NCI-H526 (cell line): ENCODE measurements around the gene TMCC2.
"Not testable (repeated sequence)": the region's sequence is repeated elsewhere in the genome, so short reads cannot be mapped to it uniquely, and the experiment has no call there.

Source experiments
- DNase-seq, 2 experiments: peaks; one replicate each; lab custom pipeline; 2025; lab: John Stamatoyannopoulos, UW

The TMCC2 gene

DNA sequence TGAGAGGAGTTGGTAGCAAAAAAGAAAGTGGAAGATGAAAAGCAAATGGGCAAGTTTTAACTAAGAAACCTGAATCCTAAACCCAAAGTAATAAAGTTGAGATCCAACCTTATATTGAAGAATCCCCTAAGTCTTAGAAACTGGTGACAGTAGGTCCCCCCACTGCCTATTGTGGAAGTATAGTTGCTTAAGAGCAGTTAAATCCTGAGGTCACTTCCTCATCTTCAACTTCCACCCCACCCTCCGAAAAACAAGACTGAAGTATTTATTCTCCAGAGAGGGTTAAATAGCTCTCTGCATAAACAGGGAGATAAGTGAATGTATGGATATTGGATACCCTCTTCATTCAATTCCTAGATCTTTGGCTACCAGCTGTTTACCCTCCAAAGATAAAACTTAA is 13.0 kb upstream of the TMCC2 start:
- DNase-seq: no peak

DNA sequence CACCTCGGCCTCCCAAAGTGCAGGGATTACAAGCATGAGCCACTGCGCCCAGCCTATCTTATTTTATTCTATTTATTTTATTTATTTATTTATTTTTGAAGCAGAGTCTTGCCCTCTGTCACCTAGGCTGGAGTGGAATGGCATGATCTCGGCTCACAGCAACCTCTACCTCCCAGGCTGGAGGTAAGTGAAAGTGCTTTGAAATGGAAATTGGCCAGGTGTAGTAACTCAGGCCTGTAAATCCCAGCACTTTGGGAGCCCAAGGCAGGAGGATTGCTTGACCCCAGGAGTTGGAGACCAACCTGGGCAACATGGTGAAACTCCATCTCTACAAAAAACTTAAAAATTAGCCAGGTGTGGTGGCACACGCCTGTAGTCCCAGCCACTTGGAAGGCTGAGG is 11.2 kb upstream of the TMCC2 start:
- no peak for DNase-seq

DNA sequence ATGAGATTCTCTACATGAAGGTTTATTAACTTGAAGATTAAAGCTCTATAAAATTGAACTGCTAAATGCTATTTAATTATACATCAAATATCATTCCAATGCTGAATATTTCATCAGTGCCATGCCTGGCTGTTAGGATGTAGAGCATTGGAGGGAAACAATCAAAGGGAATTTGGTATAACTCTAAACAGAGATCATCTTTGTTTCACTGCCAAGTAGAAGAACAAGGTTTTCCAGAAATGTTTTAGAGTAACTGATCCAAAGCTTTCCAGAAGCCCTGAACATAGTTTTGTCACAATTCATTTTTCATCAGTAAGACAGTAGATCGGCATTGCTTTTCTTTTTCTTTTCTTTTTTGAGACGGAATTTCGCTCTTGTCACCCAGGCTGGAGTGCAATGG is 10.3 kb upstream of the TMCC2 start:
- no peak for DNase-seq

- no peak for DNase-seq
Measured at GRCh38 chr1:205220421-205220820, 7.3 kb upstream of the TMCC2 start.

- DNase-seq: no peak
Measured at GRCh38 chr1:205224736-205225135, 3.0 kb upstream of the TMCC2 start.

- no peak for DNase-seq
Measured at GRCh38 chr1:205225901-205226765, 1.6 kb upstream of the TMCC2 start.

- DNase-seq: no peak
Measured at GRCh38 chr1:205226868-205227583, 720 bp upstream of the TMCC2 start.

GRCh38 chr1:205228093-205228521 is 361 bp downstream of the TMCC2 start:
- DNase-seq: no peak

DNA sequence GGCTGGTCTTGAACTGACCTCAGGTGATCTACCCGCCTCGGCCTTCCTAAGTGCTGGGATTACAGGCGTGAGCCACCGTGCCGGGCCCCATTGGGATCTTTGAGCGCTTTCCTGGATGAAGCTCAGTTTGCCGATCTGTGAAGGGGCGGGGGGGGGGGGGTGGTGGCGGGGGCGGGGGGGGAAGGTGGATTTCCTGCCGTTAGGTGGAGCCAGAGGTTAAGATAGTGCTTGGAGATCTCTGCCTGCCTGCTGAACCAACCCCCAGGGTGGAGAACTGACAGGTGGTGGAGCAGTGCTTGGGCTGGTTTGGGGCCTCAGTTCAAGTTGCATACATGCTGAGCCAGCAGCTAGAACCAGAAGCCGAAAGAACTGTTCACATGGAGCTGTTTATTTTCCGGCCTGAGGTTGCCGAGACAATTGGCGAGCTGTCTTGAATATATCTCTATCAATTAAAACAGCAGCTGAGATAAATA is 1.7 kb downstream of the TMCC2 start:
- peak; percentile 66 to 83 for DNase-seq

DNA sequence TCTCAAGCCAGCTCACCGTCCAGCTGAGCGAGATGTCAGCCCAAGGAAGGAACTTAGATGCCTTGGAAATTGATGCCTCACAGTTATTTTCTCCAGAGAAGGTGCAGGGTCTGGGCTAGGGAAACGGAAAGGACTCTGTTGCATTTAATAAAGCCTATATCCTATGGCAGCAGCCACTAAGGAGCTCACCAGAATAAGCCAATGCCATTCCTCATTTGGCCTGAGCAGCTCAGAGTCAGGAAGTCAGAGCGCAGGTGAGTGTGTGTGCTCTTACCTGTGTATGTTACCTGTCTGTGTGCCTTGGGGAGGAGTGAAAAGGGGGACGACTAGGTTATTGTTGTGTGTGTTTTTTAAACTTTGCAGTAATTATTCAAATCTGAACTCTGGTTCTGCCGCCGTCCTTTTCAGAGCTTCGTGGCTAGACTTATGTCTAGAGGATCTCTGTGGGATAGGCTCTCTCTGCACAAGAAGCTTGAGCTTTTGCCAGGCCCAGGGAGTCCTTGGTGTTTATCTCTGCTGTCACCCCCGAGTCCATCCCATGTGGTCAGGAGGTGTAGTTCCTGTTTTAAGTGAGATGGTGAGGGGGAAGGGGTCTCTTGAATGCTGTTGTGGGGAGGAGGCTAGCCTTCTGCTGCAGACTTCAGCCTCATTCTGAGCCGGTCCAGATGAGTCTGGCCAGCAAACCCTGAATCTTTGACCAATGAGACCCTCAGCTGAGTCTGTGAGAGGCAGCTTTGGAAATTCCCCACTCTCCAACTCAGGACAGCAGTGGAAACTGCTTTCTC is 2.4 kb downstream of the TMCC2 start:
- DNase-seq: peak; percentile 11 to 19

GRCh38 chr1:205230982-205231381 is 3.2 kb downstream of the TMCC2 start:
- no peak for DNase-seq

DNA sequence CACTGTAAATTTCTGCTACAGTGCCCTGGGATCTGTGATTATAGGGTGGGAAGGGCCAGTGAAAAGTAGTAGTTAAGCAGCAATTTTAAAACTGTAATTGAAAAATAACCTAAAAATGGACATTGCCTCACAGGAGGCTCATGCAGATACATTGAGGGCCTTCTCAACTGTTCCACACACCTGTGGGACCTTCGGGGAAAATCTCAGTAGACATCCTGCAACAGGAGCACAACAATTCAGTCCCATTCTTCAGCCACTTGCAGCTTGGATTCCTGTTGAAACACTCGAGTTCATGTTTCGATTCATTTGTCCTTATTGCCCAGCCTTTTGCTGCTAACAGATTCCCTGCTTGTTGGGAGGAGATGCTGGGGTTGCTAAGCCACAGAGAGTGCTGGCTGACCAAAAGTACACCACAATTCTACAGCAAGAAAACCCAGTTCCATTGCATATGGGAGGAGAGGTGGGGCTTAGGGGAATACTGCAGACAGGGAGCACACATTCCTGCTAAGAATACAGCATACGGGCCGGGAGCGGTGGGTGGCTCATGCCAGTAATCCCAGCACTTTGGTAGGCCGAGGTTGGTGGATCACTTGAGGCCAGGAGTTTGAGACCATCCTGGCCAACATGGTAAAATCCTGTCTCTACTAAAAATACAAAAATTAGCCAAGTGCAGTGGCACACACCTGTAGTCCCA is 4.5 kb downstream of the TMCC2 start:
- no peak for DNase-seq

DNA sequence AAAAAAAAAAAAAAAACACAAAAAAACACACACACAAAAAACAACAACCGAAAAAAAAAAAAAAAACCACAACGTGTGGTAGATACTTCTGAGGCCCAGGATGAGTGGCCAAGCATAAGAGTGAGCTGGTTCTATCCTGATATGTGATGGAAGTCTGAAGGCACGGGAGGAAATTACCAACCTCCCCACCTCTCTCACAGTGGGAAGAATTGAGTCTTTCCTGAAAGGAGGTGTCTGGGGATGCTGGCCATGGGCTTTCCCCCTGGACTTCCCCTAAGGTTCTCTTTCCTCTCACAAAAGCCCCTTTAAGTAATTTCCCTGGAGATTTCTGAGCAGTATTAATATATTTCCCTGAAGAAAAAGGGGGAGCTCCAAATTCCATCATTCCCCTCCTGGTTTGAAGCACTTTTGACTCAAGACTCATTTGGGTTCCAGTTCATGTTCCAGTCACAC is 5.2 kb downstream of the TMCC2 start:
- DNase-seq: no peak

GRCh38 chr1:205233986-205234385 is 6.2 kb downstream of the TMCC2 start:
- not testable (repeated sequence) for DNase-seq

- DNase-seq: no peak
Measured at GRCh38 chr1:205235951-205236350, 8.2 kb downstream of the TMCC2 start.

DNA sequence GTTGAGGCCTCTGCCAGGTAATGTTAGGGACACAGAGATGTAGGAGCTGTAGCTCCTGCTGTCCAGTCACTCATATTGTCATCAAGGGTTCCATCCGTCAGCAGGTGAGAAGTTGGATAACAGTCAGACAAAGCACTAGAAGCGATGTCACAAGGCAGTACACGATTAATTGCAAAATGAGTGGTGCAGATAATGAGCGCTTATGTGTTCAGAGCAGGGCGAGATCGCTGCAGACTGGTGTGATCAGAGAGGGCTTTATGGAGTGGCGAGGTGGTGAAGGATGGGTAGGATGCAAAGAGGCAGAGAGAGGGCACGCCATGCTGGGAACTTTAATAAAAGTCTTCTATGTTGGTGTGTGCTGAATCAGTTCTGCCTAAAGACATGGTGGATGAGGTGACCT is 8.8 kb downstream of the TMCC2 start:
- no peak for DNase-seq

DNA sequence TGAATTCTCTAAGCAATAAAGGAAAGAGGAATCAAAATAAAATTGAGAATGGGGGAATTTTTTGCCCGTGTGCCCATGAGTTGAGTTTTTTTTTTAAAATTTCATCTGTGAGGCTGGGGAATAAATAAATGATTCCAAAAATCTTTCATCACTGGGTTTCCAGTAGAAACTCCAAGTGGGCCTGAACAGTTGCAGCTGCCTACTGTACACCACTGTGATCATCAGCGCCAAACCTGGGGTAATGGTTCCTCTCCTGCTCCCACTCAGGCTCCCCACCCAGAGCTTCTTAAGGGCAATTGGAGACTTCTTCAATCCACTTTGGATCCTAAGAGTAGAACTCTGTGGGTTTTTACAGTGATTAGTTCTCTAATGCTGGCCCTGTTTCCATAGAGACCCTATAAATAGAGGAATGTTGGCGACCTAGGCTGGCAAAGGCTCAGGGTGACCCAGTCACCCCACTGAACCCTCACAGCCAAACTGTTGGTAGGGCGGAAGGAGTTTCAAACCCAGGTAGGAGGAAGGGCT is 9.3 kb downstream of the TMCC2 start:
- DNase-seq: no peak

DNA sequence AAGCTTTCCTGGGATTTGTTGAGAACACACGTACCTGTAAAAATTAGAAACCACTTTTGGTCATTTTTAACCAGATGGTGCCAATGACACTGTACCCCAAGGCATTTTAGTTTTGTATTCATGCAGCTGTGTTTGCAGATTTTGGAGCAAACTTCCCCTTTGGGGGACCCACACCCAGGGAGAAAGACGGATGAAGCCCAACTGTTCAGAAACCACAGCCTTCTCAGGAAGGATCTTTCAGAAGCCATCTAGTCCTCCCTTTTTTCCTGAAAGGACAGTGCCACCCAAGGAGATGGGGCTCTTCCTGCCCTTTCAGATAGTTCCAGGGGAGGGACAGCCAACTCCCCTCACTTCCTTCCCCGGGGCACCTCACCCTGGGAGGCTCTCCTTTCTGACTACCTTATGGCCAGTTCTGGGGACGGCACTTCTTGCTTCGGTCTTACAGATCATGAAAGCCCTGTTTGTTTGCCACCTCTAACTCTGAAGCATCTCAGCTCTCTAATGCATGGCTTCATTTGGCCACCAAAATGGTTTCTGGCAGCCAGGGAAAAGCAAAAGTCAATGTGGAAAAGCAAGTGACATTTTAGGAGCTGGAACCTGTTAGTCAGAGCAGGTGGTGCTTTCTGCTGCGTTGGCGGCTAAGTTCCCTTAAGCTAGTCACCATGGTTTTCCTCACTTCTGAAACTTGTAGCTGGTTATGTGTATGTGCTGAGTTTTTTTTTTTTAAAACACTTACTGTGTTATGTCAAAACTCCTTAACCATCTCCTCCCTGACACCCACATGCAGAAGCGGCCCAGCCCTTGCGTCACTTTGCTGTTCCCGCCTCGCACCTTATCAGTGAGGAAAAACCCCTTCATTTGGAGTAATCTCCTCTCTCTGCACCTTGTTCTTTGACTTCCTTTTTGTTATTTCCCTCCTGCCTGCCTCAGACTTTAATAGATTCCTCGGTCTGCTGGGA is 10.1 kb downstream of the TMCC2 start:
- DNase-seq: no peak

DNA sequence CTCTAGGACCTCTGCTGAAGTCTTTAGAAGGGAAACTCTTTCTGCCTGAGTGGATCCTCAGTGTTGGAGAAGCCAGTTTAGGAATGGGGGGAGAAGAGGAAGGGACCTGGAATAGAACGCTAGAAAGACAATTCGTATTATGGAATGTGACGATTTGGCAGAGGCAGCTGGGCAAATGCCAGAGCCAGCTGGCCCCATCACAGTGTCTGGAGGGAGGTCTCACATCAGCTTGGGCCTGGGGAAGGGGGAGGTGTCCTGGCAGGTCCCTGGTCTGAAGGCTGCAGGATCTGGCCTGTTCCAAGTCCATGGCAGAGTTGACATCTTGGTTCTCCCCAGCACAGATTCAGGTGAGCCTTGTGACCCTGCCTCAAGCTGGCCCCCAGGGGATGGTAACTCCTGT is 11.3 kb downstream of the TMCC2 start:
- DNase-seq: no peak

- no peak for DNase-seq
Measured at GRCh38 chr1:205240118-205240517, 12.4 kb downstream of the TMCC2 start.
